Lower lobe of right lung (tissue), 2 donors: Measurements from ENCODE around the gene FGD6. TPM values are rescaled to one million over a fixed set of nuclear protein-coding genes. Genes with fewer than 3 reads are reported as not detected.

ENCODE experiments used
- ATAC-seq, 2 donors: fragments of 200-7000 bp; cut with Tn5 transposase; one replicate each; pipeline ENCODE4 v1.9.1; 2020 to 2022; ENCODE audit warnings: mild to moderate bottlenecking in 2 of 2, moderate library complexity in 2 of 2
- DNase-seq: peaks from one replicate; pipeline ENCODE4 v3.0.0-alpha.2; 2020
- H3K27ac ChIP-seq: fragments of 200-600 bp; one replicate; pipeline ENCODE4 v1.8.0; 2022
- H3K27me3 ChIP-seq: fragments of 200-600 bp; one replicate; pipeline ENCODE4 v1.8.0; 2022; ENCODE audit warnings: low read depth
- H3K36me3 ChIP-seq: fragments of 200-600 bp; one replicate; pipeline ENCODE4 v1.8.0; 2022; ENCODE audit warnings: mild to moderate bottlenecking
- H3K4me1 ChIP-seq: fragments of 200-600 bp; one replicate; pipeline ENCODE4 v1.8.0; 2022
- H3K4me3 ChIP-seq: fragments of 200-600 bp; one replicate; pipeline ENCODE4 v1.8.0; 2022; ENCODE audit warnings: mild to moderate bottlenecking
- H3K9me3 ChIP-seq: fragments of 200-600 bp; one replicate; pipeline ENCODE4 v1.8.0; 2022
- intact Hi-C: fragments of 100-400 bp; cut with DNase I; formaldehyde crosslinking; loops from one replicate; pipeline ENCODE4 v1.11.0; 2022
- total RNA-seq: library from RNA; stranded (reverse); fragmentation: NEBNext Ultra II Directional; extraction: Animal tissue kit (Norgen Biotek cat#: 25700); gene quantifications from one replicate; pipeline ENCODE4 v1.2.1, GENCODE V29; 2021
- TF ChIP-seq, protein P1 (sequence below): fragments of 200-600 bp; IDR thresholded peaks from one replicate; pipeline ENCODE4 v1.8.0; 2022; ENCODE audit warnings: antibody characterized with exemption, mild to moderate bottlenecking
- donor health status: DM: no; HTN: yes; CAD: no; lungs with severe emphysema.

The FGD6 gene
- total RNA-seq, 1 donor from 2014 or later: 22.9 TPM

DNA sequence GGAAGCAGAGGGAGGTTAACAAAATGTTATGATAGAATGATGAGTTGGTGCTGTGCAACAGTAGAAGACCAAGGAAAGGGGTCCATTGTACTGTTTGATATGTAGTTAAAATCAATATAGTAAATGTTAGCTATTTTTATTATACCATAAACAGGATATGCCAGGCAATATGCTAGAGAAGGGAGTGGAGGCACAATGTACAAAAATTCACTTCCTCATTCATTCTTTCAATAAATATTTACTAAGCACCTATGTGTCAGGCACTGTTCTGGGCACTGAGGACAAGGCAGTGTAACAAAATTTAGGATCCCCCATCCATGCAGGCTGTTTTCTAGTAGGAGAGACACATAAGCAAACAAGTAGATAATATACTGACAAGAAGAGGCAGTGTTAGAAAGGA is 25.0 kb downstream of the FGD6 start:
- Histone ChIP-seq H3K27ac (no peak overlapping the region), H3K36me3 (no peaks in the 10 kb centered on the region), H3K9me3 (no peaks in the 10 kb centered on the region), H3K4me1 (peaks cover 5% of the 10 kb centered on the region), H3K27me3 (no peaks in the 10 kb centered on the region), H3K4me3 (no peak overlapping the region)
- ATAC-seq (no peak), DNase-seq (no peak)
- TF ChIP-seq, protein P1, sequence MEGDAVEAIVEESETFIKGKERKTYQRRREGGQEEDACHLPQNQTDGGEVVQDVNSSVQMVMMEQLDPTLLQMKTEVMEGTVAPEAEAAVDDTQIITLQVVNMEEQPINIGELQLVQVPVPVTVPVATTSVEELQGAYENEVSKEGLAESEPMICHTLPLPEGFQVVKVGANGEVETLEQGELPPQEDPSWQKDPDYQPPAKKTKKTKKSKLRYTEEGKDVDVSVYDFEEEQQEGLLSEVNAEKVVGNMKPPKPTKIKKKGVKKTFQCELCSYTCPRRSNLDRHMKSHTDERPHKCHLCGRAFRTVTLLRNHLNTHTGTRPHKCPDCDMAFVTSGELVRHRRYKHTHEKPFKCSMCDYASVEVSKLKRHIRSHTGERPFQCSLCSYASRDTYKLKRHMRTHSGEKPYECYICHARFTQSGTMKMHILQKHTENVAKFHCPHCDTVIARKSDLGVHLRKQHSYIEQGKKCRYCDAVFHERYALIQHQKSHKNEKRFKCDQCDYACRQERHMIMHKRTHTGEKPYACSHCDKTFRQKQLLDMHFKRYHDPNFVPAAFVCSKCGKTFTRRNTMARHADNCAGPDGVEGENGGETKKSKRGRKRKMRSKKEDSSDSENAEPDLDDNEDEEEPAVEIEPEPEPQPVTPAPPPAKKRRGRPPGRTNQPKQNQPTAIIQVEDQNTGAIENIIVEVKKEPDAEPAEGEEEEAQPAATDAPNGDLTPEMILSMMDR: no peak
- intact Hi-C loops: no loop called here

DNA sequence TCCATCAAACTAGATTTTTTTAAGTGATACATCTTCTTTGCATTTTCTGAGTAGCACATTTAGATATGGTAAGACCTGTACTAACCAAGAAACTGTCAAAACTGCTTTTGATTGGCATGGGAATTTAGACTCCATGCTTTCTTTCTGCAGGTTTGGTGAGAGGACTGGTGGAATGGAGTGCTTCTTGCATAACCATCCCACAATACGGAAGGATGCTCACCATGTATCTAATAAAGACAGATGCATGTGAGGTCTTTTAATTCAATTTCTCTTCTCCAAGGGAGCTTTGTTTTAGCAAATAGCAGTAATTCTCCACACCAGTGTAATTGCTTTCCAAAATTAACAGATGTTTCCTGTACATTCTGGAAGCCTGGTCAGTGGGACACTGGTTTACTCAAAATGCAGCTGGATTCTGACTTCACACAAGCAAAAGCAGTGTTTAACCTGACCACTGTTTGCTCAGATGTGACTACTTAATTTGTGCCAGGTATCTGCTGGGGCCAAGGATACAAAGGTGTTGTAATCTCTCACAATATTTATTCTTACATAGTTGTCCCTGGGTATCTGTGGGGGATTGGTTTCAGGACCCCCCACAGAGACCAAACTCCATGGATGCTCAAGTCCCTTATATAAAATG is 26.1 kb downstream of the FGD6 start:
- no peak for DNase-seq

DNA sequence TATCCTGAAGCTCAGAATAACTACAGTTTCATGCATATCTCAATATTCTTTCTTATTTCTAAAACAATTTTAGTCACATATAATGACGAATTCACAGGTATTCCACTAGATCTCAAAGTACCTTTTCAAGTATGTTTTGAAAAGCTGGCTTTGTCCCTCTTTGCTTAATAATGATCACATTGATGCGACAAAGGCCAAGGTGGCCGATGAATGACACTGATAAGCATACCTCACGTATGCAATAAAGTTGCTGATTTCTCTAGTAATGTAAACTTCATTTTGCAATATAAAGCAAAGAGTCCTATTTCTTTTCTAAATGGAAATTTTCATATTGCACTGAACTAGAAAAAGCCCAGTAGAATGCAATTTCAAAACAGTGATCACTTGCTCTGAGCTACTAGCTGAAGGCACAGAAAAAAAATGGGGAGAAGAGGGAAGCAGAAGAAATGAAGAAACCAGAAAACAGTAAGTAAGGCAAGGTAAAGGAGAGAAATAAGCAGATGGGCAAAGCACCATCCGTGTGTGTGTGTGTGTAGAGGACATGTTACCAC is 29.3 kb downstream of the FGD6 start:
- ATAC-seq (no peak), DNase-seq (no peak)
- Histone ChIP-seq H3K4me3 (no peak overlapping the region), H3K27me3 (no peaks in the 10 kb centered on the region), H3K9me3 (no peaks in the 10 kb centered on the region), H3K4me1 (peaks cover 5% of the 10 kb centered on the region), H3K36me3 (no peaks in the 10 kb centered on the region), H3K27ac (no peak overlapping the region)
- intact Hi-C loops: no loop called here
- TF ChIP-seq, protein P1: no peak

More for the DNA sequence above, 26.1 kb downstream of the FGD6 start:
- H3K36me3 ChIP-seq: no peaks in the 10 kb centered on the region
- H3K4me3 ChIP-seq: no peak overlapping the region
- no peaks in the 10 kb centered on the region for H3K27me3 ChIP-seq
- ATAC-seq: no peak
- TF ChIP-seq, protein P1: no peak
- intact Hi-C loops: no loop called here
- no peak overlapping the region for H3K27ac ChIP-seq
- H3K4me1 ChIP-seq: peaks cover 5% of the 10 kb centered on the region
- H3K9me3 ChIP-seq: no peaks in the 10 kb centered on the region

DNA sequence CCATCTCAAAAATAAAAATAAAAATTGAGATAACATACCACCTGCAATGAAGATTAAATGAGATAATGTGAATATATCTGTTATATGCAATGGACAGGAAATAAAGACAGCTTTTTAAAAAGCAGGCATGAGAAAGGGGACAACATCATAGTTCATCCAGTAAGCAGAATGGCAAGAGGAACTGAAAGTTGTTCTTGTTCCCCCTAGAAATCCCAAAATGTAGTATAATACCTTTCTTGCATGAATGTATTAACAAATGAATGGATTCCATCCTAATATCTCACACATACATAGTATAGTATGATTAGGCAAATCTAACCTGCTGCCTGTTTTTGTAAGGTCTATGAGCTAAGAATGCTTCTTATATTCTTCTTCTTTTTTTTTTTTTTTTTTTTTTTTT is 31.4 kb downstream of the FGD6 start:
- no peaks in the 10 kb centered on the region for H3K9me3 ChIP-seq
- TF ChIP-seq, protein P1: no peak
- H3K4me3 ChIP-seq: no peak overlapping the region
- DNase-seq (no peak), ATAC-seq (no peak)
- no peak overlapping the region for H3K27ac ChIP-seq
- no peaks in the 10 kb centered on the region for H3K4me1 ChIP-seq
- intact Hi-C loops: no loop called here
- no peaks in the 10 kb centered on the region for H3K36me3 ChIP-seq
- no peaks in the 10 kb centered on the region for H3K27me3 ChIP-seq

DNA sequence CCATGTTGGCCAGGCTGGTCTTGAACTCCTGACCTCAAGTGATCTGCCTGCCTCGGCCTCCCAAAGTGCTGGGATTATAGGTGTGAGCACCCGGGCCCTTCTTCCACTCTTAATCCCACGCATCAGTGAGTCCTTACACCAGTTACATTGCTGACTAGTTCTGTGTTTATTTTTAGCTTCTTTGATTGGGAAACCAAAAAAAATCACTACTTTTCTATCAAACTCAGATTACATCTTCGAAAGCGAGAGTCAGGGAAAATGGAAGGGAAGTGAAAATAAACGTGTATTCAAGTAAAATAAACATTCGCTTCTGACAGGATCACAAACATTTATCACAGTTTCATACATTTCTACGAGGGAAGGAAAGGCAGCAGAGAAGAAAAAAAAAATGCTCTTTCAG is 32.2 kb downstream of the FGD6 start:
- Histone ChIP-seq H3K27ac (no peak overlapping the region), H3K27me3 (no peaks in the 10 kb centered on the region), H3K4me3 (no peak overlapping the region), H3K9me3 (no peaks in the 10 kb centered on the region), H3K36me3 (no peaks in the 10 kb centered on the region), H3K4me1 (no peaks in the 10 kb centered on the region)
- DNase-seq (no peak), ATAC-seq (no peak)
- intact Hi-C loops: no loop called here
- TF ChIP-seq, protein P1: no peak
